Stimulated activated CD8-positive, alpha-beta memory T cell treated with anti-CD3 and anti-CD28 coated beads, Interleukin-12 subunit alpha, Interleukin-12 subunit beta, amount 100 ng/mL, for 1 hour (primary cell): ENCODE measurements around the gene ACSM6.

Experiments used
- DNase-seq: peaks from one replicate; pipeline ENCODE4 v3.0.0-alpha.2; 2020; ENCODE audit warnings: low read depth

ACSM6 gene

DNA sequence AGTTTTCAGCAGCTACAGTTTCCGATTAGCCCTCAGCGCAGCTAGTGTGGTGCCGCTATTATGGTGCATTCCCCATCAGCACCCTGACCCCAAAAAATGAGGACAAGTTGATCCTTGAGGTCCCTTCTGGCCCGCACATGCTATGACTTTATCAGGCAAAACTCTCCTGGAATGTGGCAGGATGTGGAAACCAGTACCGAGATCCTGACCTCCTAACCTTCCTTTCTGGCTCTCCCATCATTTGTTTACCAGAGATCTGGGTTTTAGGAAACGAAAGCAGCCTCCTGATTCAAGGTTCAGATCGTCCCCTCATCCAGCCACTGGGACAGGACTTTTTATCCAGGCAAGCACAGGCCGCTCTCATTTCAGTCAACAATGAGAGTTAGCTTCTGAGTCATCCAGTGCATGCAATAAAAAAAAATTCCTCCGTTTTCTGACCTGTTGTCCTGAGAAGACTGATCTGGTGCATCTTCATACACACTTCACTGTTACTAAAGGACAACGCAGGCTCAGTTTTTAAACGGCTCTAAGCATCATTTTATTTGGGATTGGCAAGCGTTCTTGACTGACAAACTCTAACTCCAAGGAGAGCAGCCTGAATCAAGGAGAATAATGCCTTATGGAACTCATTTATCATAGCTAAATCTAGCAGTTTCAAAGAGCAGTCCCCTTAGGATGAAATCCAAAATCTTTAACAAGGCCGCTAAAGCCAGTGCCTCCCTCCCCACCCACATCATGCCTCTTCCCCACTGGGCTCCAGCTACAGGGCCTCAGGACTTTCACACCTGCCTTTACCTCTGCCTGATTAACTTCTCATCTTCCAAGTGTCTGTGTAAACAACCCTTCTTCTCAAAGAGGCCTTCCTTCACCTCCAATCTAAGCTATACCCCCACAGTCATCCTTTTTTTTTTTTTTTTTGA, 79.6 kb downstream of the ACSM6 start:
- no peak for DNase-seq

DNA sequence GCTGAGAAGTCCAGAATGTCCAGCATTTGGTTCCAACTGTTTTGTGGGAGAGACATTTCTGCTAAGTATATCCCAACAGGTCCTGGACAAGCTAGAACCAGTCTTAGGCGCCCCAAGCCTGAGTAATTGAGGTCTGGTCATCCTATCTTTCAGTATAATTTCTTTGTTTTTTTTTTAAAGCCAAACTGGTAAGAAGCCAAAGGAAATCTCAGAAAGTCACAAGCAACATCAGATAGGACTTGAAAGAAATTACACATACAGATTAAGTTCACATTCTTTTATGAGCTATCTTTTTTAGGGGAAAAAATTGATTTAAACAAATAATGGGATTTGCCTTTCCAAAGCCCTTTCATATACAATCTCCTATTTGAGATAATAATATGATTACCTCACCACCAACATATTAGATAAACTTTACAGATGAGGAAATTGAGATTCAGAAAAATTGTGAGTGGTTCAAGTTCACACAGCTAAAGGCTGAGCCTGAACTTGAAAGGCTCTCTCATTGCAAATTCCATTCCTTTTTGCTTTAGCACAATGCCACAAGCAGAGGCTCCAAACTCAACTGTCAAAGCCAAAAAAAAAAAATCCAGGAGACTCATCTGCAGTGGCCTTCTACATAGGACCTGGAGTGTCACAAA, 81.8 kb downstream of the ACSM6 start:
- no peak for DNase-seq

DNA sequence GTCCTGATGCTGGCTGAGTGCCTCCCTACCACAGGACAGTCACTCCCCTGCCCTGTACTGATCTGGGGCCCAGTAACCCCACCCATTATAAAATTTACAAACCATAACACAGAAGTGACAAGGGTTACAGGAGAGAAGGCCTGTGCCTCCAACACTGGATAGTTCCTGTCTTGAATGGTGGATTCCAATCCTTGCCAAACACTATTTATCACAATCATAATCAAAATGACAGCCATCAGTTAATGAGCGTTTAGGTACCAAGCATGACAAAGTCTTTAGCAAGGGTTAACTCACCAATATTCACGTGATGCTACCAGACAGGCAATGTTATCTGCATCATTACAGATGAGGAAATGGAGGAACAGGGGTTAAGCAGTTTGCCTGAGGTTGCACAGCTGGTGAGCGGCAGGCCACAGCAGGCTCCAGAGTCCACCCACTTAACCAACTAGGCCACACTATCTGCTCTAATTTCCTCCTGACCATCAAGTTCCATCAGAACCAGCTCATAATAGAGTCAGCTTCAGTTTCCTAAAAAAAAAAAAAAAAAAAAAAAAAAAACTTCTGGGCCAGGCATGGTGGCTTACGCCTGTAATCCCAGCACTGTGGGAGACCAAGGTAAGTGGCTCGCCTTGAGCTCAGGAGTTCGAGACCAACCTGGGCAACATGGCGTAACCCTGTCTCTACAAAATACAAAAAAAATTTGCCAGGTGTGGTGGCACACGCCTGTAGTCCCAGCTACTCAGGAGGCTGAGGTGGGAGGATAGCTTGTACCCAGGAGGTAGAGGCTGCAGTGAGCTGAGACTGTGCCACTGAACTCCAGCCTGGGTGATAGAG, 82.5 kb downstream of the ACSM6 start:
- no peak for DNase-seq

DNA sequence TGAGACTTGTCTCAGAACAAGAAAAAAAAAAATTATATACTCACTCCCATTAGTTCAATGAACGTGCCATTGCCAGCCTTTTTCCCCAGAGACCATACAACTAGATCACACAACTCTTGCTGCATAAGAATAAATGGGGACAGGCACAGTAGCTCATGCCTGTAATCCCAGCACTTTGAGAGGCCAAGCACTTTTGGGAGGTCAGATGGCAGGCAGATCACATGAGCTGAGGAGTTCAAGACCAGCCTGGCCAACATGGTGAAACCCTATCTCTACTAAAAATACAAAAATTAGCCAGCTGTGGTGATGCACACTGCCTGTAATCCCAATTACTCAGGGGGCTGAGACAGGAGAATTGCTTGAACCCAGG, 83.1 kb downstream of the ACSM6 start:
- DNase-seq: no peak

- DNase-seq: no peak
Observed at GRCh38 chr10:95277614-95278013, 83.6 kb downstream of the ACSM6 start.
